ENCODE data around the gene FAM118B. TPM values are rescaled to one million over a fixed set of nuclear protein-coding genes. Genes with fewer than 3 reads are reported as not detected.

FAM118B gene
- total RNA-seq, 1 donor: 30.4 TPM

- no peak for DNase-seq (ENCODE audit: insufficient read length, low spot score, missing footprints)
- no peak for TF ChIP-seq CTCF (IDR thresholded peaks at IDR 0.05; ENCODE audit: extremely low read depth, low read depth, low read length)
- Histone ChIP-seq H3K79me2 (ENCODE audit: insufficient read depth, low read length) (no peaks in the 10 kb centered on the region), H3K27ac (ENCODE audit: low read depth, low read length) (no peak overlapping the region), H2AFZ (ENCODE audit: low read length) (no peak overlapping the region), H3K4me1 (ENCODE audit: insufficient read depth, low read length) (no peaks in the 10 kb centered on the region), H3K4me2 (ENCODE audit: insufficient read depth, low read length) (no peak overlapping the region), H3K36me3 (ENCODE audit: insufficient read depth, low read length) (peaks cover 18% of the 10 kb centered on the region), H3K27me3 (ENCODE audit: insufficient read depth, low read length) (no peaks in the 10 kb centered on the region), H4K20me1 (ENCODE audit: insufficient read depth, low read length) (no peaks in the 10 kb centered on the region), H3K4me3 (ENCODE audit: insufficient read depth, low read length) (no peak overlapping the region), H3K9me3 (ENCODE audit: low read depth, low read length) (no peaks in the 10 kb centered on the region)
Measured at GRCh38 chr11:126193038-126193478, 18.5 kb upstream of the FAM118B start.

- no peaks in the 10 kb centered on the region for H3K79me2 ChIP-seq (ENCODE audit: insufficient read depth, low read length)
- no peak overlapping the region for H2AFZ ChIP-seq (ENCODE audit: low read length)
- H3K4me2 ChIP-seq (ENCODE audit: insufficient read depth, low read length): no peak overlapping the region
- H3K36me3 ChIP-seq (ENCODE audit: insufficient read depth, low read length): peaks cover 22% of the 10 kb centered on the region
- no peak overlapping the region for H3K27ac ChIP-seq (ENCODE audit: low read depth, low read length)
- H3K9me3 ChIP-seq (ENCODE audit: low read depth, low read length): no peaks in the 10 kb centered on the region
- peak; percentile 93 for DNase-seq (ENCODE audit: insufficient read length, low spot score, missing footprints)
- H3K27me3 ChIP-seq (ENCODE audit: insufficient read depth, low read length): no peaks in the 10 kb centered on the region
- TF ChIP-seq CTCF (IDR thresholded peaks at IDR 0.05; ENCODE audit: extremely low read depth, low read depth, low read length): peak; percentile 69
- H4K20me1 ChIP-seq (ENCODE audit: insufficient read depth, low read length): no peaks in the 10 kb centered on the region
- H3K4me3 ChIP-seq (ENCODE audit: insufficient read depth, low read length): no peak overlapping the region
- no peaks in the 10 kb centered on the region for H3K4me1 ChIP-seq (ENCODE audit: insufficient read depth, low read length)
Measured at GRCh38 chr11:126194121-126194543, 17.4 kb upstream of the FAM118B start.

- H3K4me2 ChIP-seq (ENCODE audit: insufficient read depth, low read length): no peak overlapping the region
- H3K27me3 ChIP-seq (ENCODE audit: insufficient read depth, low read length): no peaks in the 10 kb centered on the region
- H3K4me1 ChIP-seq (ENCODE audit: insufficient read depth, low read length): no peaks in the 10 kb centered on the region
- H2AFZ ChIP-seq (ENCODE audit: low read length): no peak overlapping the region
- H3K79me2 ChIP-seq (ENCODE audit: insufficient read depth, low read length): no peaks in the 10 kb centered on the region
- H3K27ac ChIP-seq (ENCODE audit: low read depth, low read length): no peak overlapping the region
- peaks cover 22% of the 10 kb centered on the region for H3K36me3 ChIP-seq (ENCODE audit: insufficient read depth, low read length)
- H4K20me1 ChIP-seq (ENCODE audit: insufficient read depth, low read length): no peaks in the 10 kb centered on the region
- H3K9me3 ChIP-seq (ENCODE audit: low read depth, low read length): no peaks in the 10 kb centered on the region
- no peak for TF ChIP-seq CTCF (IDR thresholded peaks at IDR 0.05; ENCODE audit: extremely low read depth, low read depth, low read length)
- H3K4me3 ChIP-seq (ENCODE audit: insufficient read depth, low read length): no peak overlapping the region
- no peak for DNase-seq (ENCODE audit: insufficient read length, low spot score, missing footprints)
Measured at GRCh38 chr11:126195119-126195518, 16.5 kb upstream of the FAM118B start.

GRCh38 chr11:126197277-126197939, 14.2 kb upstream of the FAM118B start:
- H4K20me1 ChIP-seq (ENCODE audit: insufficient read depth, low read length): no peaks in the 10 kb centered on the region
- H3K9me3 ChIP-seq (ENCODE audit: low read depth, low read length): no peaks in the 10 kb centered on the region
- H3K4me1 ChIP-seq (ENCODE audit: insufficient read depth, low read length): no peaks in the 10 kb centered on the region
- no peak for DNase-seq (ENCODE audit: insufficient read length, low spot score, missing footprints)
- H3K79me2 ChIP-seq (ENCODE audit: insufficient read depth, low read length): no peaks in the 10 kb centered on the region
- H3K27ac ChIP-seq (ENCODE audit: low read depth, low read length): no peak overlapping the region
- TF ChIP-seq CTCF (IDR thresholded peaks at IDR 0.05; ENCODE audit: extremely low read depth, low read depth, low read length): no peak
- no peak overlapping the region for H3K4me2 ChIP-seq (ENCODE audit: insufficient read depth, low read length)
- H3K4me3 ChIP-seq (ENCODE audit: insufficient read depth, low read length): no peak overlapping the region
- H3K36me3 ChIP-seq (ENCODE audit: insufficient read depth, low read length): peaks cover 34% of the 10 kb centered on the region
- H3K27me3 ChIP-seq (ENCODE audit: insufficient read depth, low read length): no peaks in the 10 kb centered on the region
- H2AFZ ChIP-seq (ENCODE audit: low read length): no peak overlapping the region
